ENCODE results near the gene FRMPD4.

FRMPD4 gene

GRCh38 chrX:12721042-12721441 is 582.8 kb downstream of the FRMPD4 start:
- DNase-seq (ENCODE audit: low read depth): no peak
- TF ChIP-seq CTCF (conservative IDR thresholded peaks at IDR 0.05; ENCODE audit: low read depth, low read length): no peak
- no peak overlapping the region for H3K4me3 ChIP-seq (ENCODE audit: low read length)

- no peak overlapping the region for H3K4me3 ChIP-seq (ENCODE audit: low read length)
- no peak for DNase-seq (ENCODE audit: low read depth)
- no peak for TF ChIP-seq CTCF (conservative IDR thresholded peaks at IDR 0.05; ENCODE audit: low read depth, low read length)
Observed at GRCh38 chrX:12722314-12722713, 584.0 kb downstream of the FRMPD4 start.

GRCh38 chrX:12741416-12741815 is 603.1 kb downstream of the FRMPD4 start:
- H3K4me3 ChIP-seq (ENCODE audit: low read length): no peak overlapping the region
- TF ChIP-seq CTCF (conservative IDR thresholded peaks at IDR 0.05; ENCODE audit: low read depth, low read length): no peak
- no peak for DNase-seq (ENCODE audit: low read depth)

GRCh38 chrX:12747433-12747832 is 609.2 kb downstream of the FRMPD4 start:
- DNase-seq (ENCODE audit: low read depth): no peak
- H3K4me3 ChIP-seq (ENCODE audit: low read length): no peak overlapping the region
- TF ChIP-seq CTCF (conservative IDR thresholded peaks at IDR 0.05; ENCODE audit: low read depth, low read length): no peak

DNA sequence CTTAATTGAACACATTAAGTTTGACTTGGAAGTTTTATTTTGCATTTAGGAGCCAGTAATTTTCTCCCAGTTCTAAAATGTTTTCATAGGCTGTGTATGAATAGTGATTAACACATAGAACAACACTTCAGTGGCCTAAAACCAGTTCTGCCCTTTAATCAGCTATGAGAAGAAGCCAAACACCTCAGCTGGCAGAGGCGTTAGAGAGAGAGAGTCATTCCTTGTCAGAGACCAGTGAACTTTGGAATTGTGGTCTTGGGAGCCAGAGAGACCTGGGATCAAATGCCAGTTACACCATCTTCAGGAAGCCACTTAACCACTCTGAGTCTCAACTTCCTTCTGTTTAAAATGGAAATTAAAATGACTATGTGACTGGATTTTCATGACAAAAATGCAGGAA is 613.6 kb downstream of the FRMPD4 start:
- no peak for TF ChIP-seq CTCF (conservative IDR thresholded peaks at IDR 0.05; ENCODE audit: low read depth, low read length)
- H3K4me3 ChIP-seq (ENCODE audit: low read length): no peak overlapping the region
- DNase-seq (ENCODE audit: low read depth): no peak

- DNase-seq (ENCODE audit: low read depth): no peak
- TF ChIP-seq CTCF (conservative IDR thresholded peaks at IDR 0.05; ENCODE audit: low read depth, low read length): no peak
- H3K4me3 ChIP-seq (ENCODE audit: low read length): no peak overlapping the region
Observed at GRCh38 chrX:12753366-12753765, 615.1 kb downstream of the FRMPD4 start.

DNA sequence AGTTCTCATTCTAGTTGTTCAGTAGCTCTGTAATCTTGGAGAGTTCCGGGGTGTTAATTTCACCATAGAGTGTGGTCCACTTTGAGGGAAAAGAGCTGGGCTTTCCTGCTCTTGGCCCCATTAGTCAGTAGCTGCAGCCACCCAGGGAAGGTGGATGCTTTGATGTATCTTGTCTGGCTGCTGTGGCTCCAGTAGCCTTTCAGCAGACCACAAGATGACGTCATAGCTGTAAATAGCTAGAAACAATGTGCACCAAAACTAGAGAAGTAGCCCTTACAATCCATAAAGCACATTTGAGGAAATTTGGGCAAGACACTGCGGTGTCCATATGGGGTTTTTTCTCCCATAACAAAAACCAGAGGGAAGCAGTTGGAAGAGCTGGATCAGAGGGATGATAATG is 620.0 kb downstream of the FRMPD4 start:
- H3K4me3 ChIP-seq (ENCODE audit: low read length): no peak overlapping the region
- no peak for DNase-seq (ENCODE audit: low read depth)
- no peak for TF ChIP-seq CTCF (conservative IDR thresholded peaks at IDR 0.05; ENCODE audit: low read depth, low read length)

Measured in retinal pigment epithelial cell (primary cell).